ENCODE data around the gene NDUFAF8. TPM values are rescaled to one million over a fixed set of nuclear protein-coding genes. Genes with fewer than 3 reads are reported as not detected.

NDUFAF8 gene
- 10 to 100 TPM in 1 of 4 donors, 1 to 10 TPM in 3; 1.8 to 31.9 (median 6.7) TPM for total RNA-seq

GRCh38 chr17:81238815-81239713, at the start of gene NDUFAF8, which contains the start of gene TEPSIN:
NDUFAF8 (plus strand) TSS chr17:81239318; CDS start chr17:81239364, 46 bp downstream.
TEPSIN (minus strand) TSS chr17:81239055; CDS start chr17:81239033, 22 bp downstream.
- no peaks in the 10 kb centered on the region for H3K9me3 ChIP-seq
- intact Hi-C loops (cut with DNase I; ENCODE audit: low total_unique reads) = no loop called here
- peaks cover 0 to 6% of the 10 kb centered on the region in 2 donors for H3K4me1 ChIP-seq
- H3K27me3 ChIP-seq = no peaks in the 10 kb centered on the region
- peak within 1 kb of the TSS; percentile 68 to 84 for H3K27ac ChIP-seq
- H3K4me3 ChIP-seq = peak within 1 kb of the TSS; percentile 70 to 89
- peak in 2 of 4 experiments; percentile 23 to 39 for TF ChIP-seq CTCF (IDR thresholded peaks at IDR 0.05)
- TF ChIP-seq POLR2A (IDR thresholded peaks at IDR 0.05) = peak; percentile 28 to 58
- no peaks in the 10 kb centered on the region for H3K36me3 ChIP-seq
- peak; percentile 98 to 99 for DNase-seq

GRCh38 chr17:81189670-81190530, 49.2 kb upstream of the NDUFAF8 start:
- Histone ChIP-seq H3K27ac (no peak overlapping the region), H3K27me3 (no peaks in the 10 kb centered on the region), H3K9me3 (no peaks in the 10 kb centered on the region), H3K36me3 (no peaks in the 10 kb centered on the region), H3K4me3 (no peak overlapping the region), H3K4me1 (no peaks in the 10 kb centered on the region)
- DNase-seq = no peak
- intact Hi-C loops (cut with DNase I; ENCODE audit: low total_unique reads) = no loop called here
- TF ChIP-seq POLR2A (IDR thresholded peaks at IDR 0.05) (no peak), CTCF (IDR thresholded peaks at IDR 0.05) (no peak)

- intact Hi-C loops (cut with DNase I; ENCODE audit: low total_unique reads) = no loop called here
- TF ChIP-seq POLR2A (IDR thresholded peaks at IDR 0.05) (no peak), CTCF (IDR thresholded peaks at IDR 0.05) (no peak)
- no peak for DNase-seq
- no peak overlapping the region for H3K27ac ChIP-seq
- H3K9me3 ChIP-seq = no peaks in the 10 kb centered on the region
- H3K4me1 ChIP-seq = no peaks in the 10 kb centered on the region
- no peaks in the 10 kb centered on the region for H3K27me3 ChIP-seq
- no peak overlapping the region for H3K4me3 ChIP-seq
- no peaks in the 10 kb centered on the region for H3K36me3 ChIP-seq
Measured at GRCh38 chr17:81190591-81190990, 48.5 kb upstream of the NDUFAF8 start.

- intact Hi-C loops (cut with DNase I; ENCODE audit: low total_unique reads) = no loop called here
- no peak for DNase-seq
- Histone ChIP-seq H3K4me3 (no peak overlapping the region), H3K4me1 (no peaks in the 10 kb centered on the region), H3K27me3 (no peaks in the 10 kb centered on the region), H3K9me3 (no peaks in the 10 kb centered on the region), H3K36me3 (no peaks in the 10 kb centered on the region), H3K27ac (no peak overlapping the region)
- no peak for TF ChIP-seq POLR2A (IDR thresholded peaks at IDR 0.05)
Measured at GRCh38 chr17:81191116-81191515, 48.0 kb upstream of the NDUFAF8 start.

- H3K4me1 ChIP-seq = no peaks in the 10 kb centered on the region
- intact Hi-C loops (cut with DNase I; ENCODE audit: low total_unique reads) = no loop called here
- H3K27ac ChIP-seq = no peak overlapping the region
- no peaks in the 10 kb centered on the region for H3K36me3 ChIP-seq
- H3K27me3 ChIP-seq = no peaks in the 10 kb centered on the region
- no peaks in the 10 kb centered on the region for H3K9me3 ChIP-seq
- no peak for DNase-seq
- H3K4me3 ChIP-seq = no peak overlapping the region
- TF ChIP-seq POLR2A (IDR thresholded peaks at IDR 0.05) = no peak
- TF ChIP-seq CTCF (IDR thresholded peaks at IDR 0.05) = no peak
Measured at GRCh38 chr17:81191646-81192045, 47.5 kb upstream of the NDUFAF8 start.

Data from uterus (tissue), 4 donors.